OCI-LY3 (cell line): ENCODE measurements around the gene CELSR2.

Source experiments
- H2AFZ ChIP-seq: fragments of 200-600, 300-600 bp; shearing (Covaris generic); 2 replicates; pipeline ENCODE4 v1.6.0; 2014; ENCODE audit warnings: antibody characterized with exemption, low read depth, low read length
- H3K27ac ChIP-seq: fragments of 200-600, 300-600 bp; sonication (generic); 2 replicates; pipeline ENCODE4 v1.5.1; 2014; ENCODE audit warnings: mild to moderate bottlenecking, low read length, moderate library complexity, mixed read lengths
- H3K27me3 ChIP-seq: fragments of 200-600, 300-600 bp; sonication (generic); 2 replicates; pipeline ENCODE4 v1.6.1; 2014; ENCODE audit warnings: low read depth, low read length, mixed read lengths
- H3K36me3 ChIP-seq: fragments of 200-600, 300-600 bp; sonication (generic); replicated peaks from 2 replicates; pipeline ENCODE3; 2014; ENCODE audit warnings: low read depth, low read length, mixed read lengths
- H3K4me1 ChIP-seq: fragments of 300-600, 200-600 bp; sonication (generic); 2 replicates; pipeline ENCODE4 v1.6.1; 2014; ENCODE audit warnings: low read length, mixed read lengths
- H3K4me2 ChIP-seq: fragments of 200-600, 300-600 bp; sonication (generic); 2 replicates; pipeline ENCODE4 v1.6.1; 2014; ENCODE audit warnings: low read length, mixed read lengths
- H3K4me3 ChIP-seq: fragments of 300-600, 200-600 bp; sonication (generic); 2 replicates; pipeline ENCODE4 v1.5.1; 2014; ENCODE audit warnings: antibody characterized with exemption, mild to moderate bottlenecking, low read length, moderate library complexity
- H3K79me2 ChIP-seq: fragments of 300-600, 200-600 bp; shearing (Covaris generic); 2 replicates; pipeline ENCODE4 v1.6.1; 2014; ENCODE audit warnings: mild to moderate bottlenecking, low read length, mixed read lengths
- H3K9ac ChIP-seq: fragments of 300-600, 200-600 bp; shearing (Covaris generic); 2 replicates; pipeline ENCODE4 v1.6.0; 2014; ENCODE audit warnings: mild to moderate bottlenecking, low read length, moderate library complexity
- H3K9me3 ChIP-seq: fragments of 200-600, 300-600 bp; shearing (Covaris generic); 2 replicates; pipeline ENCODE4 v1.6.1; 2014; ENCODE audit warnings: low read length, mixed read lengths; ENCODE audit not compliant: insufficient read depth
- H4K20me1 ChIP-seq: fragments of 200-600, 300-600 bp; sonication (generic); 2 replicates; pipeline ENCODE4 v1.6.1; 2016; ENCODE audit warnings: low read length, mixed read lengths; ENCODE audit not compliant: insufficient read depth
- CTCF ChIP-seq: fragments of 200-600, 300-600 bp; sonication (generic); IDR thresholded peaks from 2 replicates; pipeline ENCODE4 v1.5.1; 2014; ENCODE audit warnings: antibody characterized with exemption, low read length, low read depth
- EZH2phosphoT487 ChIP-seq: fragments of 200-600 bp; shearing (Covaris generic); IDR thresholded peaks from 2 replicates; pipeline ENCODE4 v1.6.1; 2018; ENCODE audit warnings: antibody characterized with exemption, mixed run types, low read depth

Gene CELSR2

GRCh38 chr1:109255678-109256077, 6.3 kb downstream of the CELSR2 start:
- no peak overlapping the region for H3K9ac ChIP-seq

GRCh38 chr1:109256085-109256484, 6.7 kb downstream of the CELSR2 start:
- H3K4me2 ChIP-seq = no peak overlapping the region
- no peaks in the 10 kb centered on the region for H3K27me3 ChIP-seq
- H3K9ac ChIP-seq = no peak overlapping the region
- TF ChIP-seq EZH2phosphoT487 (no peak), CTCF (no peak)
- no peaks in the 10 kb centered on the region for H3K79me2 ChIP-seq
- H3K4me1 ChIP-seq = no peaks in the 10 kb centered on the region
- no peaks in the 10 kb centered on the region for H3K9me3 ChIP-seq
- H4K20me1 ChIP-seq = no peaks in the 10 kb centered on the region
- no peak overlapping the region for H3K4me3 ChIP-seq
- no peak overlapping the region for H3K27ac ChIP-seq
- no peaks in the 10 kb centered on the region for H3K36me3 ChIP-seq
- H2AFZ ChIP-seq = no peak overlapping the region

More at GRCh38 chr1:109255678-109256077, 6.3 kb downstream of the CELSR2 start:
- Histone ChIP-seq H2AFZ (no peak overlapping the region), H3K4me1 (no peaks in the 10 kb centered on the region), H3K36me3 (no peaks in the 10 kb centered on the region), H3K27ac (no peak overlapping the region), H3K9me3 (no peaks in the 10 kb centered on the region), H3K4me3 (no peak overlapping the region), H3K79me2 (no peaks in the 10 kb centered on the region), H3K27me3 (no peaks in the 10 kb centered on the region), H4K20me1 (no peaks in the 10 kb centered on the region), H3K4me2 (no peak overlapping the region)
- TF ChIP-seq EZH2phosphoT487 = no peak
- no peak for TF ChIP-seq CTCF

- no peaks in the 10 kb centered on the region for H3K79me2 ChIP-seq
- H3K4me3 ChIP-seq = no peak overlapping the region
- H3K27me3 ChIP-seq = no peaks in the 10 kb centered on the region
- H2AFZ ChIP-seq = no peak overlapping the region
- no peaks in the 10 kb centered on the region for H3K36me3 ChIP-seq
- H3K4me2 ChIP-seq = no peak overlapping the region
- no peaks in the 10 kb centered on the region for H3K9me3 ChIP-seq
- no peak overlapping the region for H3K9ac ChIP-seq
- no peak for TF ChIP-seq EZH2phosphoT487
- TF ChIP-seq CTCF = no peak
- no peaks in the 10 kb centered on the region for H4K20me1 ChIP-seq
- H3K27ac ChIP-seq = no peak overlapping the region
- no peaks in the 10 kb centered on the region for H3K4me1 ChIP-seq
Observed at GRCh38 chr1:109256971-109257681, 7.8 kb downstream of the CELSR2 start.

- Histone ChIP-seq H3K27ac (no peak overlapping the region), H4K20me1 (no peaks in the 10 kb centered on the region), H3K4me3 (no peak overlapping the region), H3K9ac (no peak overlapping the region), H3K79me2 (no peaks in the 10 kb centered on the region), H3K4me2 (no peak overlapping the region), H3K36me3 (no peaks in the 10 kb centered on the region), H3K9me3 (no peaks in the 10 kb centered on the region), H3K27me3 (no peaks in the 10 kb centered on the region), H3K4me1 (no peaks in the 10 kb centered on the region), H2AFZ (no peak overlapping the region)
- TF ChIP-seq CTCF (no peak), EZH2phosphoT487 (no peak)
Observed at GRCh38 chr1:109257682-109258421, 8.5 kb downstream of the CELSR2 start.
